ENCODE results near the gene TTC21B. TPM values are rescaled to one million over a fixed set of nuclear protein-coding genes. Genes with fewer than 3 reads are reported as not detected.

TTC21B gene
- polyA plus RNA-seq, 3 donors, result 3.1 to 6.7 (median 3.8) TPM

- WGBS (ENCODE audit: insufficient coverage), result no CpG with 5 or more reads among the region's 2 CpGs
- Histone ChIP-seq H4K20me1 (ENCODE audit: insufficient read depth, low read length) (no peaks in the 10 kb centered on the region), H3K4me3 (replicated peaks in 1 of 3; ENCODE audit: low read depth in 2 of 3, low read length in 3 of 3) (no peak overlapping the region), H2AFZ (ENCODE audit: insufficient read depth, low read depth, low read length, poor library complexity, severe bottlenecking) (no peak overlapping the region), H3K27me3 (ENCODE audit: control insufficient read depth in 2 of 2, insufficient read depth in 2 of 2, low read length in 2 of 2) (no peaks in the 10 kb centered on the region), H3K4me1 (ENCODE audit: control insufficient read depth in 1 of 2, insufficient read depth in 2 of 2, low read length in 2 of 2) (no peaks in the 10 kb centered on the region), H3K9ac (ENCODE audit: insufficient read depth, low read length, poor library complexity, severe bottlenecking) (no peak overlapping the region), H3K9me3 (replicated peaks in 1 of 2; ENCODE audit: control insufficient read depth in 1 of 2, insufficient read depth in 1 of 2, low read length in 2 of 2) (no peaks in the 10 kb centered on the region), H3K27ac (ENCODE audit: low read depth in 1 of 2, low read length in 2 of 2) (no peak overlapping the region), H3K4me2 (replicated peaks; ENCODE audit: extremely low read depth, low read length, poor library complexity, severe bottlenecking) (no peak overlapping the region), H3K36me3 (replicated peaks in 1 of 2; ENCODE audit: control insufficient read depth in 1 of 2, insufficient read depth in 2 of 2, low read length in 2 of 2) (no peaks in the 10 kb centered on the region), H3K79me2 (ENCODE audit: insufficient read depth, low read length) (no peaks in the 10 kb centered on the region)
- Mint-ChIP-seq H3K4me1 (no peaks in the 10 kb centered on the region), H3K4me3 (no peak overlapping the region), H3K36me3 (no peaks in the 10 kb centered on the region), H3K27ac (no peak overlapping the region), H3K27me3 (ENCODE audit: low read depth in 3 of 3) (no peaks in the 10 kb centered on the region), H3K9me3 (peaks cover 0 to 5% (median 3%) of the 10 kb centered on the region in 7 donors)
- DNase-seq, result no peak
- TF ChIP-seq CTCF (IDR thresholded peaks at IDR 0.05), result no peak
- intact Hi-C loops (cut with micrococcal nuclease), result no loop called here
These were observed 109.4 kb downstream of the TTC21B start for GRCh38 chr2:165844216-165844615.

- no peak overlapping the region for H2AFZ ChIP-seq (ENCODE audit: insufficient read depth, low read depth, low read length, poor library complexity, severe bottlenecking)
- Mint-ChIP-seq H3K9me3 (peaks cover 0 to 5% (median 3%) of the 10 kb centered on the region in 7 donors), H3K4me3 (no peak overlapping the region), H3K4me1 (no peaks in the 10 kb centered on the region), H3K27ac (no peak overlapping the region), H3K27me3 (ENCODE audit: low read depth in 3 of 3) (no peaks in the 10 kb centered on the region), H3K36me3 (no peaks in the 10 kb centered on the region)
- TF ChIP-seq CTCF (IDR thresholded peaks at IDR 0.05), result no peak
- H3K27ac ChIP-seq (ENCODE audit: low read depth in 1 of 2, low read length in 2 of 2), result no peak overlapping the region
- H4K20me1 ChIP-seq (ENCODE audit: insufficient read depth, low read length), result no peaks in the 10 kb centered on the region
- intact Hi-C loops (cut with micrococcal nuclease), result no loop called here
- H3K9ac ChIP-seq (ENCODE audit: insufficient read depth, low read length, poor library complexity, severe bottlenecking), result no peak overlapping the region
- no CpG with 5 or more reads among the region's 1 CpG for WGBS (ENCODE audit: insufficient coverage)
- H3K4me2 ChIP-seq (replicated peaks; ENCODE audit: extremely low read depth, low read length, poor library complexity, severe bottlenecking), result no peak overlapping the region
- no peaks in the 10 kb centered on the region for H3K79me2 ChIP-seq (ENCODE audit: insufficient read depth, low read length)
- H3K9me3 ChIP-seq (replicated peaks in 1 of 2; ENCODE audit: control insufficient read depth in 1 of 2, insufficient read depth in 1 of 2, low read length in 2 of 2), result no peaks in the 10 kb centered on the region
- H3K36me3 ChIP-seq (replicated peaks in 1 of 2; ENCODE audit: control insufficient read depth in 1 of 2, insufficient read depth in 2 of 2, low read length in 2 of 2), result no peaks in the 10 kb centered on the region
- no peaks in the 10 kb centered on the region for H3K27me3 ChIP-seq (ENCODE audit: control insufficient read depth in 2 of 2, insufficient read depth in 2 of 2, low read length in 2 of 2)
- H3K4me3 ChIP-seq (replicated peaks in 1 of 3; ENCODE audit: low read depth in 2 of 3, low read length in 3 of 3), result no peak overlapping the region
- no peaks in the 10 kb centered on the region for H3K4me1 ChIP-seq (ENCODE audit: control insufficient read depth in 1 of 2, insufficient read depth in 2 of 2, low read length in 2 of 2)
- no peak for DNase-seq
These were observed 110.2 kb downstream of the TTC21B start for GRCh38 chr2:165843351-165843750.
